Measurements from ENCODE around the gene DSCAML1. TPM values are rescaled to one million over a fixed set of nuclear protein-coding genes. Genes with fewer than 3 reads are reported as not detected.

The DSCAML1 gene
- total and polyA plus RNA-seq, 9 of the 15 experiments (the other 6 are each of a cell fraction or from before 2014, with no cell fraction given), result not detected

DNA sequence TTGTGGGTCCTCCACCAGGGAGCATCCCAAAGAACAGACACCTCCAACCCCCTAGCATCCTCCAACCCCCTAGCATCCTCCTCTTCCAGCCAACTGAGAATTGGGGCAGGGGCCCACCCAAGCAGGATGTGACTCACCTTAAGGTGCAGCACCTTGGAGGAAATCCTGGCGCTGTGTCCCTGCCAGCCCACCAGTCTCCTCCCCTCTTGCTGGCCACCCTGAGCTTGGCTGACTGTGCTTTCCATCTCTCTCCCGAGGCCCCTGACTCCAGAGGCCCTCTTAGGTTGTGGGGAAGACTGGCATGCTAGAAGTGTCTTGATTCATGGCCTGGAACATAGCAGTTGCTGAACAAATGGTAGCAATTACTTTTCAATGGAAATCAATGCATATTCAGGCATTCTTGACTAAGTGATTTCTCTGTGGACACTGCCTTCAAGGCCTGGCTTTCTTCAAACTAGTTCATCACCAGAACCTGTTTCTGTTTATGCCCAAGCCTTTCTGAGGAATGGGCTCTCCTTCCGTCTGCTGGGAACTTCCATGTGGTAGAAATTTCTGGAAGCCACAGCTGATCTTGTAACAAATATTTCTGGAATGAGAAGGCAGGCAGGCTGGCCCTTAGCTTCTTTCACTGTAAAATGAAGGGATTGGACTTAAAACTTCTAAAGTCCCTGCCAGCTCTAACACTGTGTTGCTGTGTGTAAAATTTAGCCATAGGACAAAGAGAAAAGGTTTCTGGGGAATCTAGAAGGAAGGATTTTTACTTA is 408.8 kb downstream of the DSCAML1 start:
- intact Hi-C loops (cut with micrococcal nuclease), result no loop called here
- Histone ChIP-seq H3K9me1 (ENCODE audit: control insufficient read depth, insufficient read depth, low read length) (no peaks in the 10 kb centered on the region), H3K4me3 (no peak overlapping the region), H3K9ac (ENCODE audit: insufficient read depth in 1 of 2, low read depth in 2 of 2, low read length in 2 of 2) (no peak overlapping the region), H3K4me1 (replicated peaks in 1 of 2; ENCODE audit: control insufficient read depth in 2 of 2, insufficient read depth in 2 of 2, low read length in 2 of 2) (no peaks in the 10 kb centered on the region), H3K27ac (ENCODE audit: extremely low read depth, low read depth, low read length) (no peak overlapping the region), H3K36me3 (ENCODE audit: control insufficient read depth, insufficient read depth, low read length) (peaks cover 9% of the 10 kb centered on the region; the same call in 1 of the 3 replicates), H2AFZ (ENCODE audit: low read depth, low read length) (no peak overlapping the region), H3K4me2 (ENCODE audit: insufficient read depth, low read length) (no peak overlapping the region), H3K27me3 (ENCODE audit: control insufficient read depth in 2 of 2, insufficient read depth in 2 of 2, low read length in 2 of 2) (no peaks in the 10 kb centered on the region), H4K20me1 (replicated peaks; ENCODE audit: control insufficient read depth, insufficient read depth, low read length) (no peaks in the 10 kb centered on the region), H3K9me3 (replicated peaks; ENCODE audit: control insufficient read depth, insufficient read depth, low read depth, low read length) (no peaks in the 10 kb centered on the region), H3K79me2 (ENCODE audit: control insufficient read depth, insufficient read depth, low read length) (no peaks in the 10 kb centered on the region)
- FAIRE-seq, result no peak
- no peak for ATAC-seq
- in situ Hi-C loops (cut with MboI), result no loop called here
- DNase-seq (ENCODE audit: extremely low read depth in 1 of 4, low spot score in 3 of 4), result no peak
- TF ChIP-seq, protein P1, sequence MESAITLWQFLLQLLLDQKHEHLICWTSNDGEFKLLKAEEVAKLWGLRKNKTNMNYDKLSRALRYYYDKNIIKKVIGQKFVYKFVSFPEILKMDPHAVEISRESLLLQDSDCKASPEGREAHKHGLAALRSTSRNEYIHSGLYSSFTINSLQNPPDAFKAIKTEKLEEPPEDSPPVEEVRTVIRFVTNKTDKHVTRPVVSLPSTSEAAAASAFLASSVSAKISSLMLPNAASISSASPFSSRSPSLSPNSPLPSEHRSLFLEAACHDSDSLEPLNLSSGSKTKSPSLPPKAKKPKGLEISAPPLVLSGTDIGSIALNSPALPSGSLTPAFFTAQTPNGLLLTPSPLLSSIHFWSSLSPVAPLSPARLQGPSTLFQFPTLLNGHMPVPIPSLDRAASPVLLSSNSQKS (CRISPR knock-in tag; IDR thresholded peaks at IDR 0.05), result no peak
- TF ChIP-seq, protein P2, sequence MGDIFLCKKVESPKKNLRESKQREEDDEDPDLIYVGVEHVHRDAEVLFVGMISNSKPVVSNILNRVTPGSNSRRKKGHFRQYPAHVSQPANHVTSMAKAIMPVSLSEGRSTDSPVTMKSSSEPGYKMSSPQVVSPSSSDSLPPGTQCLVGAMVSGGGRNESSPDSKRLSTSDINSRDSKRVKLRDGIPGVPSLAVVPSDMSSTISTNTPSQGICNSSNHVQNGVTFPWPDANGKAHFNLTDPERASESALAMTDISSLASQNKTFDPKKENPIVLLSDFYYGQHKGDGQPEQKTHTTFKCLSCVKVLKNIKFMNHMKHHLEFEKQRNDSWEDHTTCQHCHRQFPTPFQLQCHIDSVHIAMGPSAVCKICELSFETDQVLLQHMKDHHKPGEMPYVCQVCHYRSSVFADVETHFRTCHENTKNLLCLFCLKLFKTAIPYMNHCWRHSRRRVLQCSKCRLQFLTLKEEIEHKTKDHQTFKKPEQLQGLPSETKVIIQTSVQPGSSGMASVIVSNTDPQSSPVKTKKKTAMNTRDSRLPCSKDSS (IDR thresholded peaks at IDR 0.05; ENCODE audit: low read depth, partially characterized antibody), result no peak
- TF ChIP-seq ZNF57 (CRISPR knock-in tag; IDR thresholded peaks at IDR 0.05) (no peak), SMARCB1 (IDR thresholded peaks at IDR 0.05; ENCODE audit: insufficient read length, low read depth) (no peak), CTBP1 (IDR thresholded peaks at IDR 0.05; ENCODE audit: borderline replicate concordance) (no peak), TCFL5 (CRISPR knock-in tag; conservative IDR thresholded peaks at IDR 0.05) (no peak), PHF21A (IDR thresholded peaks at IDR 0.05; ENCODE audit: borderline replicate concordance, low read depth) (no peak), ARID2 (IDR thresholded peaks at IDR 0.05) (no peak)
- 68% methylated on average over 3 of the region's 3 CpGs for WGBS (ENCODE audit: insufficient coverage, low coverage, missing lambda C conversion rate)
- ChIA-PET CTCF (ENCODE audit: low intra/inter-chr PET ratio) (no interaction called here), POLR2A (no interaction called here)
- no TSS peak for BruUV-seq (replicated peaks)

All from K562 (cell line).